K562 (cell line): ENCODE results near the gene UQCRC1. TPM values are rescaled to one million over a fixed set of nuclear protein-coding genes. Genes with fewer than 3 reads are reported as not detected.

Source experiments
- ATAC-seq: fragments of 200-7000 bp; cut with Tn5 transposase; 3 replicates; pipeline ENCODE4 v1.9.1; 2020; ENCODE audit warnings: moderate library complexity
- BruUV-seq: library from RNA; stranded (reverse); fragments of 400-500 nt; replicated peaks from 2 replicates; lab custom pipeline; 2021; lab: Mats Ljungman, UMichigan
- CTCF ChIA-PET: fragments of 300-600 bp; formaldehyde crosslinking; extraction: SDS; loops from one replicate; lab custom pipeline; 2021; ENCODE audit warnings: low intra/inter-chr PET ratio; lab: Yijun Ruan, JAX
- POLR2A ChIA-PET: fragments of 300-600, 350-650 bp; sonication (Branson Sonifier 250); formaldehyde crosslinking; extraction: SDS; loops from one replicate; lab custom pipeline; 2021; ENCODE audit warnings: antibody characterized with exemption, inconsistent platforms; lab: Yijun Ruan, JAX
- DNase-seq, 4 experiments: peaks; one replicate each; pipeline versions ENCODE4 v3.0.0 to v3.0.0-alpha.2; 2011 to 2018; ENCODE audit warnings: low spot score in 3 of 4, mixed read lengths in 3 of 4; ENCODE audit errors: extremely low read depth in 1 of 4
- FAIRE-seq: peaks from 2 replicates; lab custom pipeline; 2011; peaks lifted over from hg19 to GRCh38; lab: Jason Lieb, UNC
- H2AFZ ChIP-seq: 2 replicates; pipeline ENCODE4 v1.6.0; 2011; ENCODE audit warnings: low read depth, low read length, control low read depth, inconsistent platforms
- H3K27ac ChIP-seq: fragments of 200-600 bp; 3 replicates; pipeline ENCODE4 v1.8.0; 2011; ENCODE audit warnings: low read depth, mild to moderate bottlenecking, control low read depth, inconsistent platforms, low read length, moderate library complexity, mixed read lengths; ENCODE audit errors: extremely low read depth
- H3K27me3 ChIP-seq, 2 experiments: fragments of 300-600 bp in 1 of 2; 2 replicates in 1 of 2; 3 replicates in 1 of 2; pipeline versions ENCODE4 v1.6.0 to v1.8.0; 2011; ENCODE audit warnings: inconsistent platforms in 2 of 2, low read length in 2 of 2, mild to moderate bottlenecking in 1 of 2, mixed read lengths in 1 of 2, moderate library complexity in 1 of 2; ENCODE audit not compliant: control insufficient read depth in 2 of 2, insufficient read depth in 2 of 2
- H3K36me3 ChIP-seq: fragments of 300-600 bp; 3 replicates; pipeline ENCODE4 v1.8.0; 2011; ENCODE audit warnings: mild to moderate bottlenecking, low read length, inconsistent platforms; ENCODE audit not compliant: control insufficient read depth, insufficient read depth
- H3K4me1 ChIP-seq, 2 experiments: fragments of 200-600 bp in 1 of 2; replicated peaks in 1 of 2; 2 replicates in 1 of 2; 3 replicates in 1 of 2; pipeline versions ENCODE4 v1.5.1 to v1.8.0; 2011; ENCODE audit warnings: inconsistent platforms in 2 of 2, low read length in 2 of 2, mild to moderate bottlenecking in 1 of 2, mixed read lengths in 1 of 2, moderate library complexity in 1 of 2; ENCODE audit not compliant: control insufficient read depth in 2 of 2, insufficient read depth in 2 of 2
- H3K4me2 ChIP-seq: 2 replicates; pipeline ENCODE4 v1.6.1; 2011; ENCODE audit warnings: low read length, control low read depth, inconsistent platforms, mixed read lengths; ENCODE audit not compliant: insufficient read depth
- H3K4me3 ChIP-seq: fragments of 200-600 bp; sonication (generic), shearing (Covaris generic); 2 replicates; pipeline ENCODE4 v1.5.1; 2016; ENCODE audit warnings: control low read depth, inconsistent platforms
- H3K79me2 ChIP-seq: fragments of 200-600 bp; 3 replicates; pipeline ENCODE4 v1.8.0; 2011; ENCODE audit warnings: low read length, inconsistent platforms; ENCODE audit not compliant: control insufficient read depth, insufficient read depth
- H3K9ac ChIP-seq, 2 experiments: 2 replicates each; pipeline versions ENCODE4 v1.6.0 to v1.6.1; 2011; ENCODE audit warnings: low read depth in 2 of 2, low read length in 2 of 2, control low read depth in 1 of 2, inconsistent platforms in 1 of 2, mild to moderate bottlenecking in 1 of 2, mixed read lengths in 1 of 2; ENCODE audit not compliant: insufficient read depth in 1 of 2
- H3K9me1 ChIP-seq: one replicate; pipeline ENCODE4 v1.6.0; 2011; ENCODE audit warnings: inconsistent platforms, mild to moderate bottlenecking, low read length, moderate library complexity; ENCODE audit not compliant: control insufficient read depth, insufficient read depth
- H3K9me3 ChIP-seq: replicated peaks from 2 replicates; pipeline ENCODE4 v1.5.1; 2011; ENCODE audit warnings: low read depth, low read length, inconsistent platforms; ENCODE audit not compliant: control insufficient read depth, insufficient read depth
- H4K20me1 ChIP-seq: replicated peaks from 2 replicates; pipeline ENCODE4 v1.6.1; 2011; ENCODE audit warnings: low read length, inconsistent platforms, mixed read lengths; ENCODE audit not compliant: control insufficient read depth, insufficient read depth
- NCOA1 ChIP-seq: fragments of 450-650 bp; IDR thresholded peaks from 2 replicates; pipeline ENCODE4 v1.6.1; 2016; ENCODE audit warnings: low read depth
- PHTF2 ChIP-seq: fragments of 250-450 bp; sonication (Bioruptor Pico); IDR thresholded peaks from 2 replicates; pipeline ENCODE4 v1.5.0; 2021; ENCODE audit warnings: mild to moderate bottlenecking
- STAT5A ChIP-seq: IDR thresholded peaks from 2 replicates; pipeline ENCODE4 v1.6.1; 2012; ENCODE audit warnings: low read length, inconsistent platforms, borderline replicate concordance
- TCFL5 ChIP-seq: fragments of 250-450 bp; sonication (Bioruptor Pico); conservative IDR thresholded peaks from 2 replicates; pipeline ENCODE4 v1.6.1; 2021; ENCODE audit warnings: mild to moderate bottlenecking, moderate library complexity, matching md5 sums
- TSHZ1 ChIP-seq: fragments of 250-450 bp; sonication (Bioruptor Pico); IDR thresholded peaks from 2 replicates; pipeline ENCODE4 v1.4.0; 2020; ENCODE audit warnings: mild to moderate bottlenecking, moderate library complexity
- ZFX ChIP-seq: sonication (generic); formaldehyde crosslinking; IDR thresholded peaks from 2 replicates; pipeline ENCODE4 v1.8.0; 2022; ENCODE audit warnings: mild to moderate bottlenecking, missing genetic modification reagents, moderate library complexity
- ZNF24 ChIP-seq: fragments of 450-650 bp; IDR thresholded peaks from 2 replicates; pipeline ENCODE4 v1.6.1; 2016
- ZNF436 ChIP-seq: fragments of 250-450, 450-650 bp; sonication (Bioruptor Pico); formaldehyde crosslinking; IDR thresholded peaks from 2 replicates; pipeline ENCODE4 v1.7.0; 2020; ENCODE audit warnings: mild to moderate bottlenecking
- WGBS: fragments of 100-300 bp; shearing (Covaris generic); methylation state at CpG from one replicate; pipeline ENCODE4 v1.1.6; 2016; ENCODE audit warnings: low coverage, mixed read lengths; ENCODE audit not compliant: insufficient coverage; ENCODE audit errors: missing lambda C conversion rate; 5-methylcytosine and 5-hydroxymethylcytosine counted together
- in situ Hi-C: fragments of 300-500 bp; cut with MboI; formaldehyde crosslinking; loops from 4 replicates; pipeline ENCODE4 v1.15.0; 2018; ENCODE audit warnings: inconsistent platforms, mixed read lengths
- intact Hi-C: fragments of 100-400 bp; cut with micrococcal nuclease; formaldehyde crosslinking; loops from 2 replicates; pipeline ENCODE4 v1.14.2; 2022
- polyA plus RNA-seq, 8 experiments: library from polyadenylated mRNA; depleted of rRNA in 4 of 8; stranded (reverse) in 5 of 8; unstranded in 3 of 8; fragments of >200 nt; fragmentation: Nextera tagmentation in 2 of 8; fragmentation: Illumina TruSeq in 1 of 8; extraction: Ambion mirVana in 2 of 8; extraction: Trizol in 1 of 8; gene quantifications; 2 replicates each; pipeline versions ENCODE4 v1.2.1 to v1.2.3, GENCODE V29; 2011 to 2014; ENCODE audit warnings: inconsistent platforms in 1 of 8, missing spikeins in 1 of 8
- total RNA-seq, 7 experiments: library from RNA; depleted of rRNA in 6 of 7; stranded (reverse); fragments of >200 nt in 6 of 7; fragmentation: Illumina TruSeq in 2 of 7; extraction: Trizol in 2 of 7; gene quantifications; 2 replicates each; pipeline versions ENCODE4 v1.2.1 to v1.2.3, GENCODE V29; 2011 to 2021; ENCODE audit warnings: low replicate concordance in 1 of 7

Gene UQCRC1
- total and polyA plus RNA-seq, 9 of the 15 experiments (the other 6 are each of a cell fraction or from before 2014, with no cell fraction given) = 125 to 424 (median 268) TPM

- no peak overlapping the region for H3K4me3 ChIP-seq
- H3K9me1 ChIP-seq = no peaks in the 10 kb centered on the region
- no peak for FAIRE-seq
- no peak overlapping the region for H3K4me2 ChIP-seq
- H2AFZ ChIP-seq = no peak overlapping the region
- H3K4me1 ChIP-seq = peaks cover 12 to 45% of the 10 kb centered on the region in 2 experiments; a peak in 4 of 5 replicates
- no peak for ATAC-seq
- in situ Hi-C loops = no loop called here
- no peaks in the 10 kb centered on the region for H3K9me3 ChIP-seq
- no peaks in the 10 kb centered on the region for H3K79me2 ChIP-seq
- no TSS peak for BruUV-seq
- ChIA-PET CTCF (no interaction called here), POLR2A (interaction anchor here (1.0 kb wide), 1 partner anchor 154 kb away, joined by 4 read pairs; no protein-coding TSS in a partner anchor)
- no peaks in the 10 kb centered on the region for H4K20me1 ChIP-seq
- H3K27me3 ChIP-seq = peaks cover 0 to 31% of the 10 kb centered on the region in 2 experiments; a peak in 3 of 5 replicates
- 29% methylated on average over 4 of the region's 9 CpGs for WGBS
- intact Hi-C loops = no loop called here
- 0 out of 4 replicates have a peak overlapping the region, but pooled peaks of 1 of the 2 experiments have one; percentile 9 for H3K9ac ChIP-seq
- no peak for DNase-seq
- TF ChIP-seq ZNF24 (no peak), TCFL5 (CRISPR knock-in tag) (no peak), ZFX (CRISPR knock-in tag) (no peak), NCOA1 (no peak), STAT5A (no peak), PHTF2 (no peak), TSHZ1 (CRISPR knock-in tag) (no peak), ZNF436 (no peak)
- H3K36me3 ChIP-seq = peaks cover 11% of the 10 kb centered on the region; the same call in 2 of the 3 replicates
- no peak overlapping the region for H3K27ac ChIP-seq
Observed at GRCh38 chr3:48593337-48593736, 16.1 kb downstream of the UQCRC1 start.
